K562 (cell line): ENCODE data around the gene LSM4. TPM values are rescaled to one million over a fixed set of nuclear protein-coding genes. Genes with fewer than 3 reads are reported as not detected.

ENCODE experiments used
- ATF7 ChIP-seq: fragments of 450-650 bp; IDR thresholded peaks from 2 replicates; pipeline ENCODE4 v1.7.1; 2014; ENCODE audit warnings: mild to moderate bottlenecking, moderate library complexity
- CBX8 ChIP-seq: fragments of 200-600 bp; sonication (generic); IDR thresholded peaks from 2 replicates; pipeline ENCODE4 v1.6.1; 2012; ENCODE audit warnings: borderline replicate concordance, mixed run types, low read depth, mild to moderate bottlenecking, moderate library complexity, mixed read lengths, low read length, control low read depth, inconsistent platforms; ENCODE audit not compliant: poor library complexity, severe bottlenecking; ENCODE audit errors: extremely low read depth
- CSDE1 ChIP-seq, 2 experiments: fragments of 450-650 bp; IDR thresholded peaks; 2 replicates each; pipeline ENCODE4 v1.6.1; 2016; ENCODE audit warnings: mild to moderate bottlenecking in 1 of 2
- CTBP1 ChIP-seq: fragments of 450-650 bp; IDR thresholded peaks from 2 replicates; pipeline ENCODE4 v1.6.1; 2016; ENCODE audit warnings: borderline replicate concordance
- ERF ChIP-seq: fragments of 450-650 bp; formaldehyde crosslinking; IDR thresholded peaks from 2 replicates; pipeline ENCODE4 v1.4.0; 2020; ENCODE audit warnings: mild to moderate bottlenecking, mixed read lengths
- ESRRB ChIP-seq: fragments of 250-450 bp; sonication (Bioruptor Pico); IDR thresholded peaks from 2 replicates; pipeline ENCODE4 v1.5.0; 2020; ENCODE audit warnings: mild to moderate bottlenecking, moderate library complexity, borderline replicate concordance
- ETV5 ChIP-seq: sonication (generic); formaldehyde crosslinking; IDR thresholded peaks from 2 replicates; pipeline ENCODE4 v1.4.0; 2020; ENCODE audit warnings: low read depth, mild to moderate bottlenecking, missing genetic modification reagents
- MAFK ChIP-seq: IDR thresholded peaks from 2 replicates; pipeline ENCODE4 v1.6.1; 2011; ENCODE audit warnings: low read length, improper control_type of control experiment
- NFXL1 ChIP-seq: fragments of 450-650 bp; formaldehyde crosslinking; IDR thresholded peaks from 2 replicates; pipeline ENCODE4 v1.4.0; 2021; ENCODE audit warnings: mild to moderate bottlenecking
- NFYB ChIP-seq: IDR thresholded peaks from 2 replicates; pipeline ENCODE4 v1.6.1; 2011; ENCODE audit warnings: mild to moderate bottlenecking, moderate library complexity; ENCODE audit not compliant: insufficient read length; ENCODE audit errors: extremely low read depth
- NR2C2 ChIP-seq, 2 experiments: fragments of 200-800 bp in 1 of 2; sonication (Bioruptor generic) in 1 of 2; sonication (generic) in 1 of 2; formaldehyde crosslinking in 1 of 2; IDR thresholded peaks; 2 replicates each; pipeline versions ENCODE4 v1.6.1 to v1.8.0; 2016 to 2022; ENCODE audit warnings: mild to moderate bottlenecking in 1 of 2, missing compliant biosample characterization in 1 of 2, missing genetic modification characterization in 1 of 2, missing genetic modification reagents in 1 of 2
- NR2F6 ChIP-seq: fragments of 450-650 bp; formaldehyde crosslinking; IDR thresholded peaks from 2 replicates; pipeline ENCODE4 v1.4.0; 2020; ENCODE audit warnings: mild to moderate bottlenecking
- NRF1 ChIP-seq, 2 experiments: fragments of 450-650 bp; IDR thresholded peaks in 1 of 2; conservative IDR thresholded peaks in 1 of 2; 2 replicates each; pipeline ENCODE4 v1.6.1; 2014; ENCODE audit warnings: mild to moderate bottlenecking in 2 of 2
- PHB ChIP-seq: fragments of 250-450 bp; sonication (Bioruptor Pico); IDR thresholded peaks from 2 replicates; pipeline ENCODE4 v1.5.0; 2021
- PHF8 ChIP-seq: fragments of 200-600 bp; sonication (generic); IDR thresholded peaks from 2 replicates; pipeline ENCODE4 v1.6.1; 2012; ENCODE audit warnings: mixed run types, mild to moderate bottlenecking, inconsistent platforms, low read length, moderate library complexity, borderline replicate concordance
- POLR3G ChIP-seq: IDR thresholded peaks from 2 replicates; pipeline ENCODE4 v1.6.1; 2011; ENCODE audit not compliant: insufficient read length, insufficient replicate concordance; ENCODE audit errors: extremely low read depth
- RAD51 ChIP-seq: fragments of 450-650 bp; IDR thresholded peaks from 2 replicates; pipeline ENCODE4 v1.7.1; 2016; ENCODE audit warnings: low read depth, mild to moderate bottlenecking, borderline replicate concordance
- ZC3H4 ChIP-seq: sonication (generic); formaldehyde crosslinking; IDR thresholded peaks from 2 replicates; pipeline ENCODE4 v1.9.0; 2021; ENCODE audit warnings: missing genetic modification reagents, borderline replicate concordance
- ZNF134 ChIP-seq: fragments of 250-450 bp; sonication (Bioruptor Pico); conservative IDR thresholded peaks from 2 replicates; pipeline ENCODE4 v1.4.0; 2020
- ZNF384 ChIP-seq: IDR thresholded peaks from 2 replicates; pipeline ENCODE4 v1.6.1; 2012; ENCODE audit warnings: low read depth, low read length, improper control_type of control experiment
- ZNF431 ChIP-seq: sonication (generic); formaldehyde crosslinking; IDR thresholded peaks from 2 replicates; pipeline ENCODE4 v1.8.0; 2022; ENCODE audit warnings: mild to moderate bottlenecking, missing genetic modification reagents
- ZNF77 ChIP-seq: fragments of 250-450 bp; sonication (Bioruptor Pico); IDR thresholded peaks from 2 replicates; pipeline ENCODE4 v1.5.0; 2020
- ZNF79 ChIP-seq: fragments of 250-450 bp; sonication (Bioruptor Pico); IDR thresholded peaks from 2 replicates; pipeline ENCODE4 v1.4.0; 2020; ENCODE audit warnings: low read depth, mild to moderate bottlenecking, moderate library complexity
- polyA plus RNA-seq, 8 experiments: library from polyadenylated mRNA; depleted of rRNA in 4 of 8; stranded (reverse) in 5 of 8; unstranded in 3 of 8; fragments of >200 nt; fragmentation: Nextera tagmentation in 2 of 8; fragmentation: Illumina TruSeq in 1 of 8; extraction: Ambion mirVana in 2 of 8; extraction: Trizol in 1 of 8; gene quantifications; 2 replicates each; pipeline versions ENCODE4 v1.2.1 to v1.2.3, GENCODE V29; 2011 to 2014; ENCODE audit warnings: inconsistent platforms in 1 of 8, missing spikeins in 1 of 8
- total RNA-seq, 7 experiments: library from RNA; depleted of rRNA in 6 of 7; stranded (reverse); fragments of >200 nt in 6 of 7; fragmentation: Illumina TruSeq in 2 of 7; extraction: Trizol in 2 of 7; gene quantifications; 2 replicates each; pipeline versions ENCODE4 v1.2.1 to v1.2.3, GENCODE V29; 2011 to 2021; ENCODE audit warnings: low replicate concordance in 1 of 7
- TF ChIP-seq, protein P1 (sequence below): fragments of 450-650 bp; IDR thresholded peaks from 2 replicates; pipeline ENCODE4 v1.6.1; 2016; ENCODE audit warnings: missing biosample characterization, missing genetic modification characterization
- TF ChIP-seq, protein P2 (sequence below): sonication (generic); formaldehyde crosslinking; IDR thresholded peaks from 2 replicates; pipeline ENCODE4 v1.8.1; 2023; ENCODE audit warnings: missing genetic modification reagents, mild to moderate bottlenecking, borderline replicate concordance

Gene LSM4
- total and polyA plus RNA-seq, 9 of the 15 experiments (the other 6 are each of a cell fraction or from before 2014, with no cell fraction given): 11.9 to 763 (median 202) TPM

DNA sequence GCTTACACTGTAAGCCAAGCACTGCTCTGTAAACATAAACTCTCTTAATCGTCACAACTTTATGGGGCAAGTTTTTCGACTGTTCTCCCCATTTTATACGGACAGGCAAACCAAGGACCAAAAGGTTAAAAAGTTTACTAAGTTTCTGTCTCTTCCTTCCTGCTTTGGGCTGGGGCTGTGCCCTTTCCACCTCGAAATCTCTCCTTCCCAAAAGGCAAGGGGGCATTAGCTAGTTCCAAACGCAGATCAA is 43.7 kb downstream of the LSM4 start (continued):
- no peak for TF ChIP-seq ZNF384
- TF ChIP-seq, protein P1, sequence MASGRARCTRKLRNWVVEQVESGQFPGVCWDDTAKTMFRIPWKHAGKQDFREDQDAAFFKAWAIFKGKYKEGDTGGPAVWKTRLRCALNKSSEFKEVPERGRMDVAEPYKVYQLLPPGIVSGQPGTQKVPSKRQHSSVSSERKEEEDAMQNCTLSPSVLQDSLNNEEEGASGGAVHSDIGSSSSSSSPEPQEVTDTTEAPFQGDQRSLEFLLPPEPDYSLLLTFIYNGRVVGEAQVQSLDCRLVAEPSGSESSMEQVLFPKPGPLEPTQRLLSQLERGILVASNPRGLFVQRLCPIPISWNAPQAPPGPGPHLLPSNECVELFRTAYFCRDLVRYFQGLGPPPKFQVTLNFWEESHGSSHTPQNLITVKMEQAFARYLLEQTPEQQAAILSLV (tag): no peak
- no peak for TF ChIP-seq ERF (CRISPR knock-in tag)
- TF ChIP-seq ZNF79 (CRISPR knock-in tag): no peak
- TF ChIP-seq ZNF134 (CRISPR knock-in tag): no peak
- TF ChIP-seq PHF8: no peak
- 0 out of 4 replicates have a peak, but pooled peaks of 1 of the 2 experiments have one; percentile 41 for TF ChIP-seq NRF1 (conservative IDR thresholded peaks at IDR 0.05 in 1 of 2, IDR thresholded peaks at IDR 0.05 in 1 of 2)
- TF ChIP-seq NFXL1 (CRISPR knock-in tag): 0 out of 2 replicates have a peak, but pooled peaks have one; percentile 17
- no peak for TF ChIP-seq ZNF77
- TF ChIP-seq CBX8: no peak
- no peak for TF ChIP-seq ETV5 (CRISPR knock-in tag)
- no peak for TF ChIP-seq POLR3G
- 0 out of 2 replicates have a peak, but pooled peaks have one; percentile 76 for TF ChIP-seq ESRRB (CRISPR knock-in tag)
- TF ChIP-seq, protein P2, sequence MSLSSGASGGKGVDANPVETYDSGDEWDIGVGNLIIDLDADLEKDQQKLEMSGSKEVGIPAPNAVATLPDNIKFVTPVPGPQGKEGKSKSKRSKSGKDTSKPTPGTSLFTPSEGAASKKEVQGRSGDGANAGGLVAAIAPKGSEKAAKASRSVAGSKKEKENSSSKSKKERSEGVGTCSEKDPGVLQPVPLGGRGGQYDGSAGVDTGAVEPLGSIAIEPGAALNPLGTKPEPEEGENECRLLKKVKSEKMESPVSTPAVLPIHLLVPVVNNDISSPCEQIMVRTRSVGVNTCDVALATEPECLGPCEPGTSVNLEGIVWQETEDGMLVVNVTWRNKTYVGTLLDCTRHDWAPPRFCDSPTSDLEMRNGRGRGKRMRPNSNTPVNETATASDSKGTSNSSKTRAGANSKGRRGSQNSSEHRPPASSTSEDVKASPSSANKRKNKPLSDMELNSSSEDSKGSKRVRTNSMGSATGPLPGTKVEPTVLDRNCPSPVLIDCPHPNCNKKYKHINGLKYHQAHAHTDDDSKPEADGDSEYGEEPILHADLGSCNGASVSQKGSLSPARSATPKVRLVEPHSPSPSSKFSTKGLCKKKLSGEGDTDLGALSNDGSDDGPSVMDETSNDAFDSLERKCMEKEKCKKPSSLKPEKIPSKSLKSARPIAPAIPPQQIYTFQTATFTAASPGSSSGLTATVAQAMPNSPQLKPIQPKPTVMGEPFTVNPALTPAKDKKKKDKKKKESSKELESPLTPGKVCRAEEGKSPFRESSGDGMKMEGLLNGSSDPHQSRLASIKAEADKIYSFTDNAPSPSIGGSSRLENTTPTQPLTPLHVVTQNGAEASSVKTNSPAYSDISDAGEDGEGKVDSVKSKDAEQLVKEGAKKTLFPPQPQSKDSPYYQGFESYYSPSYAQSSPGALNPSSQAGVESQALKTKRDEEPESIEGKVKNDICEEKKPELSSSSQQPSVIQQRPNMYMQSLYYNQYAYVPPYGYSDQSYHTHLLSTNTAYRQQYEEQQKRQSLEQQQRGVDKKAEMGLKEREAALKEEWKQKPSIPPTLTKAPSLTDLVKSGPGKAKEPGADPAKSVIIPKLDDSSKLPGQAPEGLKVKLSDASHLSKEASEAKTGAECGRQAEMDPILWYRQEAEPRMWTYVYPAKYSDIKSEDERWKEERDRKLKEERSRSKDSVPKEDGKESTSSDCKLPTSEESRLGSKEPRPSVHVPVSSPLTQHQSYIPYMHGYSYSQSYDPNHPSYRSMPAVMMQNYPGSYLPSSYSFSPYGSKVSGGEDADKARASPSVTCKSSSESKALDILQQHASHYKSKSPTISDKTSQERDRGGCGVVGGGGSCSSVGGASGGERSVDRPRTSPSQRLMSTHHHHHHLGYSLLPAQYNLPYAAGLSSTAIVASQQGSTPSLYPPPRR (CRISPR knock-in tag): no peak
- TF ChIP-seq CSDE1 (IDR thresholded peaks at IDR 0.05): no peak
- TF ChIP-seq PHB: no peak
- TF ChIP-seq RAD51: no peak
- no peak for TF ChIP-seq ZNF431 (CRISPR knock-in tag)
- TF ChIP-seq ATF7: no peak
- TF ChIP-seq MAFK: no peak
- TF ChIP-seq NR2F6 (CRISPR knock-in tag): no peak
- no peak for TF ChIP-seq NFYB
- no peak for TF ChIP-seq CTBP1
- TF ChIP-seq ZC3H4 (CRISPR knock-in tag): no peak
- no peak for TF ChIP-seq NR2C2 (CRISPR knock-in tag; IDR thresholded peaks at IDR 0.05)
- 0 out of 2 replicates have a peak, but pooled peaks have one; percentile 33 for TF ChIP-seq NR2C2 (tag; IDR thresholded peaks at IDR 0.05)
